Retinal pigment epithelial cell (primary cell): ENCODE data around the gene TLCD1.

Experiments used
- DNase-seq: peaks from one replicate; pipeline ENCODE4 v3.0.0-alpha.2; 2010; ENCODE audit warnings: low read depth
- H3K4me3 ChIP-seq: 2 replicates; pipeline ENCODE4 v1.5.1; 2011; ENCODE audit warnings: mild to moderate bottlenecking, low read length, control low read depth, moderate library complexity
- CTCF ChIP-seq: conservative IDR thresholded peaks from 2 replicates; pipeline ENCODE4 v1.5.1; 2011; ENCODE audit warnings: low read depth, low read length, control low read depth, inconsistent platforms

The TLCD1 gene

GRCh38 chr17:28750178-28751047 lies 24.4 kb upstream of the TLCD1 start:
- peak; percentile 81 for DNase-seq
- peak; percentile 100 for TF ChIP-seq CTCF
- no peak overlapping the region for H3K4me3 ChIP-seq

- H3K4me3 ChIP-seq: no peak overlapping the region
- DNase-seq: no peak
- TF ChIP-seq CTCF: no peak
These were observed 23.6 kb upstream of the TLCD1 start for GRCh38 chr17:28749516-28750177.

GRCh38 chr17:28748852-28749515 lies 23.0 kb upstream of the TLCD1 start:
- no peak for DNase-seq
- H3K4me3 ChIP-seq: no peak overlapping the region
- TF ChIP-seq CTCF: no peak

- no peak overlapping the region for H3K4me3 ChIP-seq
- TF ChIP-seq CTCF: no peak
- no peak for DNase-seq
These were observed 22.0 kb upstream of the TLCD1 start for GRCh38 chr17:28747801-28748750.

GRCh38 chr17:28747051-28747691 lies 21.1 kb upstream of the TLCD1 start:
- H3K4me3 ChIP-seq: no peak overlapping the region
- no peak for DNase-seq
- TF ChIP-seq CTCF: no peak

- peak; percentile 36 for DNase-seq
- peak overlapping the region; percentile 94 for H3K4me3 ChIP-seq
- no peak for TF ChIP-seq CTCF
These were observed 20.6 kb upstream of the TLCD1 start for GRCh38 chr17:28746611-28747050.
